Measurements from ENCODE around the gene ACOX1.

Gene ACOX1

DNA sequence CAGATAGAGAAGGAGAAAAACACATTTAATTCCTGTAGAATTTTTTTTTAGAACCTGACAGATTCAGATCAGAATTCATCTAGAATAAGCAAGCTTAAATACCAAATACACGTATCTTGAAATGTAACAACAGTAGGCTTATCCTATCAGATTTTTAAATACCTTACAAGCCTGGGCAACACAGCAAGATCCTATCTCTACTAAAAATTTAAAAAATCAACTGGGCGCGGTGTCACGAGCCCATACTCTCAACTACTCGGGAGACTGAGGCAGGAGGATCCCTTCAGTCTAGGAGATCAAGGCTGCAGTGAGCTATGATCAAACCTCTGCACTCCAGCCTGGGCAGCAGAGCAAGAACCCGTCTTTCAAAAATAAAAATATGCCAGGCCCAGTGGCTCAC, 13.5 kb downstream of the ACOX1 start:
- no peaks in the 10 kb centered on the region for H4K20me1 ChIP-seq (ENCODE audit: control insufficient read depth, insufficient read depth, low read depth, low read length)
- no peaks in the 10 kb centered on the region for H3K9me3 ChIP-seq (ENCODE audit: control insufficient read depth, insufficient read depth, low read length)
- H3K9me2 ChIP-seq (replicated peaks; ENCODE audit: control insufficient read depth, low read length): no peaks in the 10 kb centered on the region
- H3K27ac ChIP-seq (ENCODE audit: low read depth, low read length): no peak overlapping the region
- H3K36me3 ChIP-seq (ENCODE audit: control insufficient read depth, low read length): peaks cover 3% of the 10 kb centered on the region; the same call in 1 of the 2 replicates
- H3K79me2 ChIP-seq (ENCODE audit: control insufficient read depth, low read length): no peaks in the 10 kb centered on the region; the same call in 1 of the 2 replicates
- peaks cover 10% of the 10 kb centered on the region for H3K4me1 ChIP-seq (ENCODE audit: control insufficient read depth, low read length)
- H3F3A ChIP-seq (ENCODE audit: control insufficient read depth, insufficient read depth): peaks cover 5% of the 10 kb centered on the region; the same call in 1 of the 2 replicates
- no peak overlapping the region for H3K4me2 ChIP-seq (ENCODE audit: low read length)
- no peak for TF ChIP-seq EZH2phosphoT487 (IDR thresholded peaks at IDR 0.05; ENCODE audit: borderline replicate concordance, low read length)
- TF ChIP-seq, protein P1, sequence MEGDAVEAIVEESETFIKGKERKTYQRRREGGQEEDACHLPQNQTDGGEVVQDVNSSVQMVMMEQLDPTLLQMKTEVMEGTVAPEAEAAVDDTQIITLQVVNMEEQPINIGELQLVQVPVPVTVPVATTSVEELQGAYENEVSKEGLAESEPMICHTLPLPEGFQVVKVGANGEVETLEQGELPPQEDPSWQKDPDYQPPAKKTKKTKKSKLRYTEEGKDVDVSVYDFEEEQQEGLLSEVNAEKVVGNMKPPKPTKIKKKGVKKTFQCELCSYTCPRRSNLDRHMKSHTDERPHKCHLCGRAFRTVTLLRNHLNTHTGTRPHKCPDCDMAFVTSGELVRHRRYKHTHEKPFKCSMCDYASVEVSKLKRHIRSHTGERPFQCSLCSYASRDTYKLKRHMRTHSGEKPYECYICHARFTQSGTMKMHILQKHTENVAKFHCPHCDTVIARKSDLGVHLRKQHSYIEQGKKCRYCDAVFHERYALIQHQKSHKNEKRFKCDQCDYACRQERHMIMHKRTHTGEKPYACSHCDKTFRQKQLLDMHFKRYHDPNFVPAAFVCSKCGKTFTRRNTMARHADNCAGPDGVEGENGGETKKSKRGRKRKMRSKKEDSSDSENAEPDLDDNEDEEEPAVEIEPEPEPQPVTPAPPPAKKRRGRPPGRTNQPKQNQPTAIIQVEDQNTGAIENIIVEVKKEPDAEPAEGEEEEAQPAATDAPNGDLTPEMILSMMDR (IDR thresholded peaks at IDR 0.05; ENCODE audit: low read depth, low read length, poor library complexity, severe bottlenecking): no peak
- no peak overlapping the region for H3K4me3 ChIP-seq (ENCODE audit: low read length)
- H3K27me3 ChIP-seq (ENCODE audit: control insufficient read depth, low read length): no peaks in the 10 kb centered on the region

DNA sequence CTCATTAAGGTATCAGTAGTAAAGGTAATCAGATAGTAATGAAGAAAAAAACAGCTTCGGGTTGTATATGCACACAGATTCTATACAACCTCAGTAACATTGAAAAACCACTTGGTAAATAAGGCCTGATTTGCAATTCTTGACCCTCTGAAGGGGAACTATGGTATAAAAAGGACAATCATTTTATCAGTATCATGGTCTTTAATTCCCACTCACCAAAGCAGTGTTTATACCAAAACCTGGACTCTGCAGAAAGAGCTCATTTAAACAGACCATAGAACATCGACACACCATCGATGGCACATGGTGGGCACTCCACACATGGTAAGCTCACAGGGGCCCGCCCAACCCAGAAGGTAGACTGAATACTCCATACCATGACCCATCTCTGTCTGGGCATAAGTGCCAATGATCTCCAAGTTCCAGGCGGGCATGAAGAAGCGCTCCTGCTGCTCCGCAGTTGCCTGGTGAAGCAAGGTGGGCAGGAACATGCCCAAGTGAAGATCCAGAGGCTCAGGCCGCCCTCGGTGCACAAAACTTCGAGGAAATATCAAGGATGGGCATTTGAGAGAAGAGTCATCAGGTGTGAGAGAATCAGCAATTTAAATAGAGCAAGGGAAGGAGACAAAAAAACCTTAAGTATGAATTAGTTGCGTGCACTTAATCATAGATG, 19.0 kb downstream of the ACOX1 start:
- H4K20me1 ChIP-seq (ENCODE audit: control insufficient read depth, insufficient read depth, low read depth, low read length): no peaks in the 10 kb centered on the region
- TF ChIP-seq, protein P1 (IDR thresholded peaks at IDR 0.05; ENCODE audit: low read depth, low read length, poor library complexity, severe bottlenecking): no peak
- no peak for TF ChIP-seq EZH2phosphoT487 (IDR thresholded peaks at IDR 0.05; ENCODE audit: borderline replicate concordance, low read length)
- no peak overlapping the region for H3K4me2 ChIP-seq (ENCODE audit: low read length)
- no peak overlapping the region for H3K4me3 ChIP-seq (ENCODE audit: low read length)
- no peaks in the 10 kb centered on the region for H3K4me1 ChIP-seq (ENCODE audit: control insufficient read depth, low read length)
- no peaks in the 10 kb centered on the region for H3K9me2 ChIP-seq (replicated peaks; ENCODE audit: control insufficient read depth, low read length)
- no peaks in the 10 kb centered on the region for H3K27me3 ChIP-seq (ENCODE audit: control insufficient read depth, low read length)
- H3F3A ChIP-seq (ENCODE audit: control insufficient read depth, insufficient read depth): peaks cover 2% of the 10 kb centered on the region; the same call in 1 of the 2 replicates
- no peaks in the 10 kb centered on the region for H3K9me3 ChIP-seq (ENCODE audit: control insufficient read depth, insufficient read depth, low read length)
- H3K27ac ChIP-seq (ENCODE audit: low read depth, low read length): no peak overlapping the region
- no peaks in the 10 kb centered on the region for H3K79me2 ChIP-seq (ENCODE audit: control insufficient read depth, low read length)
- peaks cover 8% of the 10 kb centered on the region for H3K36me3 ChIP-seq (ENCODE audit: control insufficient read depth, low read length)

DNA sequence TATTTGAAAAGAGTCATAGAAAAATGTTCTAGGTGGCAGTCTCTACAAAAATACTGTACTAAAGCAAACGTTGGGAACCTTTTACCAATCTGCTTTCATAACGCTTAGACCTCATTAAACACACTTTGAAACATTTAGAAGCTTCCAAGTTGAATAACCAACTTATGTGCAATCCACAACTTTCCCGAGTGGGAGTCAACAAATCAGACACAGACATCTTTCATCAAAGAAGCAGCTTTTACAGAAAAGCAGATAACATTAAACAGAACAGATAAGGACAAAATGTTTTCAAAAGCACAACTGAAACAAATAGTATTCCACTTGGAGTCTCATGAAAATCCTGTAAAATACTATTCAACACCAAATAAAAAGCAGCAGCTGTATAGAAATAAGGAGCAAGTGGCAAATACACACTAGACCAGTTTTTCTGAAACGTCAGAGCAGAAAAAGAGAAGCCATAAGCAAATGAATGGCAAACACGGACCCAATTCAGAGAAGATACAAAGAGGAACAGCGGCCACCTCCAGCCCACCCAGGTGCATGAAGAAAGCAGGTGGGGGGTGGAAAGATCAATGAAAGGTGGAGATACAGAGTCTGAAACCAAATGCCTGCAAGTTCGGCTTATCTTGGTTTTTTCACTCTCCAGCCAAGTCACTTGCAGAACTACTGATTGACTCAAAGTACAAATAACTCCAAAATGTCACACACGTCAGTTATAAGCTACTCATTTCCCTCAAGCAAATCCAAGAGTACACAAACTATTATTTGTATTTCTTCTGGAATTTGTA, 19.7 kb downstream of the ACOX1 start:
- Histone ChIP-seq H3K27ac (ENCODE audit: low read depth, low read length) (no peak overlapping the region), H4K20me1 (ENCODE audit: control insufficient read depth, insufficient read depth, low read depth, low read length) (no peaks in the 10 kb centered on the region), H3K4me2 (ENCODE audit: low read length) (no peak overlapping the region)

More for the DNA sequence above, 19.7 kb downstream of the ACOX1 start:
- Histone ChIP-seq H3K4me3 (ENCODE audit: low read length) (no peak overlapping the region), H3K27me3 (ENCODE audit: control insufficient read depth, low read length) (no peaks in the 10 kb centered on the region), H3K36me3 (ENCODE audit: control insufficient read depth, low read length) (peaks cover 8% of the 10 kb centered on the region), H3F3A (ENCODE audit: control insufficient read depth, insufficient read depth) (no peaks in the 10 kb centered on the region; the same call in 1 of the 2 replicates), H3K9me2 (replicated peaks; ENCODE audit: control insufficient read depth, low read length) (no peaks in the 10 kb centered on the region), H3K9me3 (ENCODE audit: control insufficient read depth, insufficient read depth, low read length) (no peaks in the 10 kb centered on the region), H3K4me1 (ENCODE audit: control insufficient read depth, low read length) (no peaks in the 10 kb centered on the region), H3K79me2 (ENCODE audit: control insufficient read depth, low read length) (no peaks in the 10 kb centered on the region)
- no peak for TF ChIP-seq EZH2phosphoT487 (IDR thresholded peaks at IDR 0.05; ENCODE audit: borderline replicate concordance, low read length)
- TF ChIP-seq, protein P1 (IDR thresholded peaks at IDR 0.05; ENCODE audit: low read depth, low read length, poor library complexity, severe bottlenecking): no peak
